Neural cell (in vitro differentiated cells): ENCODE measurements around the gene GPR119. TPM values are rescaled to one million over a fixed set of nuclear protein-coding genes. Genes with fewer than 3 reads are reported as not detected.

Source experiments
- H2AFZ ChIP-seq: fragments of 200-600, 300-800 bp; sonication (generic), shearing (Covaris generic); 2 replicates; pipeline ENCODE4 v1.6.0; 2014; ENCODE audit warnings: low read depth, mild to moderate bottlenecking, antibody characterized with exemption, low read length, moderate library complexity
- H3F3A ChIP-seq: fragments of 200-600 bp; shearing (Covaris generic); 2 replicates; pipeline ENCODE4 v1.6.1; 2016; ENCODE audit warnings: mild to moderate bottlenecking, moderate library complexity, mixed read lengths, antibody characterized with exemption, low read length; ENCODE audit not compliant: insufficient read depth, poor library complexity, severe bottlenecking
- H3K27ac ChIP-seq: fragments of 200-600, 300-800 bp; sonication (generic), shearing (Covaris generic); 2 replicates; pipeline ENCODE4 v1.5.1; 2014; ENCODE audit warnings: mild to moderate bottlenecking, low read length, moderate library complexity
- H3K27me3 ChIP-seq: fragments of 300-800, 200-600 bp; sonication (generic), shearing (Covaris generic); 2 replicates; pipeline ENCODE4 v1.6.0; 2014; ENCODE audit warnings: mild to moderate bottlenecking, low read depth, low read length, moderate library complexity; ENCODE audit not compliant: insufficient read depth
- H3K36me3 ChIP-seq: fragments of 300-800, 200-600 bp; sonication (generic), shearing (Covaris generic); 2 replicates; pipeline ENCODE4 v1.5.1; 2014; ENCODE audit warnings: mild to moderate bottlenecking, antibody characterized with exemption, low read length, moderate library complexity; ENCODE audit not compliant: insufficient read depth
- H3K4me2 ChIP-seq: fragments of 300-800, 200-600 bp; sonication (generic), shearing (Covaris generic); 2 replicates; pipeline ENCODE4 v1.6.0; 2014; ENCODE audit warnings: mild to moderate bottlenecking, low read length
- H3K4me3 ChIP-seq: fragments of 300-800, 200-600 bp; sonication (generic), shearing (Covaris generic); 2 replicates; pipeline ENCODE4 v1.5.1; 2014; ENCODE audit warnings: mild to moderate bottlenecking, low read length, moderate library complexity
- H3K79me2 ChIP-seq: fragments of 200-600 bp; shearing (Covaris generic); replicated peaks from 2 replicates; pipeline ENCODE4 v1.6.0; 2014; ENCODE audit warnings: mild to moderate bottlenecking, low read length, moderate library complexity; ENCODE audit not compliant: insufficient read depth
- H3K9ac ChIP-seq: fragments of 300-800, 200-600 bp; sonication (generic), shearing (Covaris generic); 2 replicates; pipeline ENCODE4 v1.6.1; 2016; ENCODE audit warnings: mild to moderate bottlenecking, low read length, mixed read lengths
- H3K9me2 ChIP-seq: fragments of 200-600 bp; shearing (Covaris generic); 2 replicates; pipeline ENCODE4 v1.6.1; 2016; ENCODE audit warnings: mild to moderate bottlenecking, low read length, mixed read lengths; ENCODE audit not compliant: insufficient read depth
- H3K9me3 ChIP-seq: fragments of 200-600, 300-800 bp; sonication (generic), shearing (Covaris generic); 2 replicates; pipeline ENCODE4 v1.6.1; 2016; ENCODE audit warnings: mild to moderate bottlenecking, mixed run types, low read length, moderate library complexity, mixed read lengths
- H4K20me1 ChIP-seq: fragments of 200-600 bp; shearing (Covaris generic); 2 replicates; pipeline ENCODE4 v1.6.1; 2016; ENCODE audit warnings: mild to moderate bottlenecking, mixed run types; ENCODE audit not compliant: insufficient read depth
- EP300 ChIP-seq: fragments of 450-650 bp; conservative IDR thresholded peaks from 2 replicates; pipeline ENCODE4 v1.6.1; 2014; ENCODE audit warnings: antibody characterized with exemption, mild to moderate bottlenecking, moderate library complexity; ENCODE audit not compliant: poor library complexity, severe bottlenecking
- EZH2 ChIP-seq: fragments of 200-600, 300-800 bp; shearing (Covaris generic), sonication (generic); IDR thresholded peaks from 2 replicates; pipeline ENCODE4 v1.6.1; 2014; ENCODE audit warnings: antibody characterized with exemption, low read length, borderline replicate concordance, mild to moderate bottlenecking; ENCODE audit not compliant: insufficient read depth, poor library complexity, severe bottlenecking
- MXI1 ChIP-seq: fragments of 450-650 bp; conservative IDR thresholded peaks from 2 replicates; pipeline ENCODE4 v1.6.1; 2014; ENCODE audit warnings: antibody characterized with exemption, mild to moderate bottlenecking; ENCODE audit not compliant: poor library complexity, severe bottlenecking
- POLR2AphosphoS5 ChIP-seq: IDR thresholded peaks from 2 replicates; pipeline ENCODE4 v1.6.1; 2012
- RAD21 ChIP-seq: fragments of 450-650 bp; conservative IDR thresholded peaks from 2 replicates; pipeline ENCODE4 v1.6.1; 2014; ENCODE audit warnings: antibody characterized with exemption, mild to moderate bottlenecking, moderate library complexity
- SMC3 ChIP-seq: fragments of 450-650 bp; conservative IDR thresholded peaks from 2 replicates; pipeline ENCODE4 v1.6.1; 2014; ENCODE audit warnings: antibody characterized with exemption, mild to moderate bottlenecking, moderate library complexity; ENCODE audit not compliant: poor library complexity
- TAF1 ChIP-seq: IDR thresholded peaks from 2 replicates; pipeline ENCODE4 v1.6.1; 2012; ENCODE audit warnings: low read depth
- polyA plus RNA-seq: library from polyadenylated mRNA; depleted of rRNA; stranded (reverse); fragments of >200 nt; gene quantifications from 2 replicates; pipeline ENCODE4 v1.2.3, GENCODE V29; 2014
- TF ChIP-seq, protein P1 (sequence below): fragments of 450-650 bp; IDR thresholded peaks from 2 replicates; pipeline ENCODE4 v1.5.1; 2014; ENCODE audit warnings: antibody characterized with exemption, mild to moderate bottlenecking, moderate library complexity; ENCODE audit not compliant: poor library complexity, severe bottlenecking
- TF ChIP-seq, protein P2 (sequence below): IDR thresholded peaks from 2 replicates; pipeline ENCODE4 v1.6.1; 2012; ENCODE audit warnings: borderline replicate concordance

Gene GPR119
- polyA plus RNA-seq, 1 donor from 2014 or later: not detected

DNA sequence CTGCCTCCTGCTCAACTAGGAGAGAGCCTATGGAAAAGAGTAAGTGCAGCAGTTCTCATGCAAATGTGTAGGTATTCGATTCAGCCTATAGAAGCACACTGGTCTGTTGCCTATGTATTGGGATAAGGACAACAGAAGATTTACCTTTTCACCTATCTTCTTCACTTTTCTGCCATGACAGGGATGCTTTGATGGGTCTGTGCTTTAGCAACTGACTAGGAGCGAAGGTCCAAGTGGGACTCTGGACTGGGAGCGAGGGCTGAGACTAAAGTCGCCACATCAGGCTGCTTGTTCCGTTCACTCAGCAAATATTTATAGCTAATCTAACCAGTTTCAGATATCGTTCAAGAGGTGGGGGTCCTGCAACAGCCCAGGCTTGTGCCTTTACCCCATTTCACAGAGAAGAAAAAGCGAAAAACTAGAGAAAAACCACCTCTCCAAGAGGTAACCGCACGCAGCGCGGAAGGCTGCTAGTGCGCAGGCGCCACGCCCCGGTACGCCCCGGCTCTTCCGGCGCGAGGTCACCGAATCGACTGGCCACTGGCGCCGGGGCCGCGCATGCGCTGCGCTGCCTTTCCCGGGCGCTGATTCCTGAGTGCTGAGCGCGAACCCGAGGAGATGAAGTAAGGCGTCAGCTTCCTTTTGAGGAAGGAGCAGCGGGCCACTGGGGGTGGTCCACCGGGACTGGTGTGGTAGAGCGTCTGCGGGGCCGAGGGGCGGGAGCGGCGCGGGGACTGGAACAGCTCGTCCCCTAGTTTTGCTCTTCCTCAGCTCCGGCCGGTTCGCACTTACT lies 16.1 kb upstream of the GPR119 start, which contains the start of gene RBMX2:
Gene RBMX2 (plus strand): TSS at position 573 of the 793 bp plus-strand sequence. CDS start 46 bp downstream, at position 619.
- no peaks in the 10 kb centered on the region for H4K20me1 ChIP-seq
- peak within 1 kb of the TSS; percentile 45 for H2AFZ ChIP-seq
- H3F3A ChIP-seq: no peaks in the 10 kb centered on the region
- H3K36me3 ChIP-seq: no peaks in the 10 kb centered on the region
- no peaks in the 10 kb centered on the region for H3K27me3 ChIP-seq
- H3K27ac ChIP-seq: peak within 1 kb of the TSS; percentile 74
- H3K9me3 ChIP-seq: no peaks in the 10 kb centered on the region
- no peaks in the 10 kb centered on the region for H3K9me2 ChIP-seq
- peak within 1 kb of the TSS; percentile 77 for H3K4me3 ChIP-seq
- peaks cover 6% of the 10 kb centered on the region for H3K79me2 ChIP-seq
- H3K9ac ChIP-seq: peak within 1 kb of the TSS; percentile 72
- peak within 1 kb of the TSS; percentile 59 for H3K4me2 ChIP-seq
- TF ChIP-seq RAD21: no peak
- peak; percentile 46 for TF ChIP-seq TAF1
- TF ChIP-seq, protein P1, sequence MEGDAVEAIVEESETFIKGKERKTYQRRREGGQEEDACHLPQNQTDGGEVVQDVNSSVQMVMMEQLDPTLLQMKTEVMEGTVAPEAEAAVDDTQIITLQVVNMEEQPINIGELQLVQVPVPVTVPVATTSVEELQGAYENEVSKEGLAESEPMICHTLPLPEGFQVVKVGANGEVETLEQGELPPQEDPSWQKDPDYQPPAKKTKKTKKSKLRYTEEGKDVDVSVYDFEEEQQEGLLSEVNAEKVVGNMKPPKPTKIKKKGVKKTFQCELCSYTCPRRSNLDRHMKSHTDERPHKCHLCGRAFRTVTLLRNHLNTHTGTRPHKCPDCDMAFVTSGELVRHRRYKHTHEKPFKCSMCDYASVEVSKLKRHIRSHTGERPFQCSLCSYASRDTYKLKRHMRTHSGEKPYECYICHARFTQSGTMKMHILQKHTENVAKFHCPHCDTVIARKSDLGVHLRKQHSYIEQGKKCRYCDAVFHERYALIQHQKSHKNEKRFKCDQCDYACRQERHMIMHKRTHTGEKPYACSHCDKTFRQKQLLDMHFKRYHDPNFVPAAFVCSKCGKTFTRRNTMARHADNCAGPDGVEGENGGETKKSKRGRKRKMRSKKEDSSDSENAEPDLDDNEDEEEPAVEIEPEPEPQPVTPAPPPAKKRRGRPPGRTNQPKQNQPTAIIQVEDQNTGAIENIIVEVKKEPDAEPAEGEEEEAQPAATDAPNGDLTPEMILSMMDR: no peak
- TF ChIP-seq, protein P2, sequence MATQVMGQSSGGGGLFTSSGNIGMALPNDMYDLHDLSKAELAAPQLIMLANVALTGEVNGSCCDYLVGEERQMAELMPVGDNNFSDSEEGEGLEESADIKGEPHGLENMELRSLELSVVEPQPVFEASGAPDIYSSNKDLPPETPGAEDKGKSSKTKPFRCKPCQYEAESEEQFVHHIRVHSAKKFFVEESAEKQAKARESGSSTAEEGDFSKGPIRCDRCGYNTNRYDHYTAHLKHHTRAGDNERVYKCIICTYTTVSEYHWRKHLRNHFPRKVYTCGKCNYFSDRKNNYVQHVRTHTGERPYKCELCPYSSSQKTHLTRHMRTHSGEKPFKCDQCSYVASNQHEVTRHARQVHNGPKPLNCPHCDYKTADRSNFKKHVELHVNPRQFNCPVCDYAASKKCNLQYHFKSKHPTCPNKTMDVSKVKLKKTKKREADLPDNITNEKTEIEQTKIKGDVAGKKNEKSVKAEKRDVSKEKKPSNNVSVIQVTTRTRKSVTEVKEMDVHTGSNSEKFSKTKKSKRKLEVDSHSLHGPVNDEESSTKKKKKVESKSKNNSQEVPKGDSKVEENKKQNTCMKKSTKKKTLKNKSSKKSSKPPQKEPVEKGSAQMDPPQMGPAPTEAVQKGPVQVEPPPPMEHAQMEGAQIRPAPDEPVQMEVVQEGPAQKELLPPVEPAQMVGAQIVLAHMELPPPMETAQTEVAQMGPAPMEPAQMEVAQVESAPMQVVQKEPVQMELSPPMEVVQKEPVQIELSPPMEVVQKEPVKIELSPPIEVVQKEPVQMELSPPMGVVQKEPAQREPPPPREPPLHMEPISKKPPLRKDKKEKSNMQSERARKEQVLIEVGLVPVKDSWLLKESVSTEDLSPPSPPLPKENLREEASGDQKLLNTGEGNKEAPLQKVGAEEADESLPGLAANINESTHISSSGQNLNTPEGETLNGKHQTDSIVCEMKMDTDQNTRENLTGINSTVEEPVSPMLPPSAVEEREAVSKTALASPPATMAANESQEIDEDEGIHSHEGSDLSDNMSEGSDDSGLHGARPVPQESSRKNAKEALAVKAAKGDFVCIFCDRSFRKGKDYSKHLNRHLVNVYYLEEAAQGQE: no peak
- TF ChIP-seq EP300: no peak
- TF ChIP-seq POLR2AphosphoS5: peak; percentile 68
- no peak for TF ChIP-seq EZH2
- TF ChIP-seq SMC3: no peak
- TF ChIP-seq MXI1: peak; percentile 31

DNA sequence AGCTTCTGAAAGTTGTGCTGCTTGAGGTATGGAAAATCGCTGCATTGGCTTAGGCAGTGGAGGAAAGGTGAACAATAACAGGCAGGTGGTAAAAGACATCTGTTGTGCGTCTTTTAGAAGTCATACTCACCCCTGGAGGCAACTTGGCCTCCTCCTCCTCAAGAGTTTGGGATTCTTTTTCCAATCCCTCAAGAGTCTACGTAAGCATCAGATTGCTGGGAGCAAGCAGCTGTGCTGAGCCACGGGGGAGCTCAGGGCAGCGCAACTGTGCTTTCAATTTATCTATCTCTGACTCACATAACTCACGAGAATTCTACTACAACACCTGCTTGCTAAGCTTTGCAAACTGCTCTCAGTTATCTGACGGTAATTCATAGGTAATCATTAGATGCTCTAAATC lies 9.9 kb upstream of the GPR119 start:
- Histone ChIP-seq H3K4me3 (no peak overlapping the region), H3K9me2 (no peaks in the 10 kb centered on the region), H3K36me3 (no peaks in the 10 kb centered on the region), H3K79me2 (no peaks in the 10 kb centered on the region), H4K20me1 (no peaks in the 10 kb centered on the region), H3K27ac (no peak overlapping the region), H3K9me3 (no peaks in the 10 kb centered on the region), H3F3A (no peaks in the 10 kb centered on the region), H2AFZ (no peak overlapping the region), H3K27me3 (no peaks in the 10 kb centered on the region), H3K9ac (no peak overlapping the region), H3K4me2 (no peak overlapping the region)
- TF ChIP-seq RAD21 (no peak), MXI1 (no peak), TAF1 (no peak), POLR2AphosphoS5 (no peak), EP300 (no peak), EZH2 (no peak), SMC3 (no peak)
- TF ChIP-seq, protein P2: no peak
- TF ChIP-seq, protein P1: no peak
